T-helper 9 cell (primary cell): ENCODE results near the gene IFT57.
"Not testable (repeated sequence)": the region's sequence is repeated elsewhere in the genome, so short reads cannot be mapped to it uniquely, and the experiment has no call there.

ENCODE experiments used
- DNase-seq: peaks from one replicate; pipeline ENCODE4 v3.0.0-alpha.2; 2020

Gene IFT57

DNA sequence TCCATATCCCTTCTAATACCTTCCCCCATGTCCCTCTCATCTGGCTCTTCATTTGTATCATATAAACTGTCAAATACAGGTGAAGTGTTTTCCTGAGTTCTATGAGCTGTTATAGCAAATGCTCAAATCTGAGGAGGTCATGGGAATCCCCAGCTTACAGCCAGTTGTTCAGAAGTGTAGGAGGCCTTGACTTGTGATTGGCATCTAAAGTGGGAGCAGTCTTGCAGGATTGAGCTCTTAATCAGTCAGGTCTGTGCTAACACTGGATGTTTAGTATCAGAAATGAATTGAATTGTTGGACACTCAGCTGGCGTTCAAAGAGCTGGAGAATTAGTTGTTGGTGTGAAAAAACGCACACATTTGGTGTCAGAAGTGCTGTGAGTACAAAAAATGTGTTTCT lies 65.0 kb downstream of the IFT57 start:
- DNase-seq, result no peak

DNA sequence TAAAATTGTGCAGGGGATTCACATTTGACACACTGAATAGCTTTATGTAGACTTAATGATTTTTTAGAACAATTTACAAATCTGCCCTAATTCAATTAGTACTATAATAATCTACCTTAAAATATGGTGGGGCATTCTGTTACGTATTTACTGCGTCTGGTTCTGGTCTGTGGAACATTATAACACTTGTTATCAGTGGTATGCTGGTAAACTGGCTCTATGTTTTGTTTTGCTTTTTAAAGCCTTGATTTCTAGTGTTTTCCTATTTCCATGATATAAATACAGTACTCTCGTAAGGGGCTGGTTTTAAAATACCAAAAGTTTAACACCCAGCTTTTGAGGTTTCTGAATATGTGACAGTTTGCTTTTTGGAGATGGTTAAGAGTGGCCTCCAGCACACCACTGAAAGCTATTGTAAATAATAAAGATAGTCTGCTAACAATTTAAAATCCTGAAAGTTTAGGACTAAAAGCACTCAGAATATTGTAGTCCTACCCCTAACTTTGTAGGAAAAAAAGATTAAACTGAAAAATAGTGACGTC lies 65.8 kb downstream of the IFT57 start:
- DNase-seq, result no peak

DNA sequence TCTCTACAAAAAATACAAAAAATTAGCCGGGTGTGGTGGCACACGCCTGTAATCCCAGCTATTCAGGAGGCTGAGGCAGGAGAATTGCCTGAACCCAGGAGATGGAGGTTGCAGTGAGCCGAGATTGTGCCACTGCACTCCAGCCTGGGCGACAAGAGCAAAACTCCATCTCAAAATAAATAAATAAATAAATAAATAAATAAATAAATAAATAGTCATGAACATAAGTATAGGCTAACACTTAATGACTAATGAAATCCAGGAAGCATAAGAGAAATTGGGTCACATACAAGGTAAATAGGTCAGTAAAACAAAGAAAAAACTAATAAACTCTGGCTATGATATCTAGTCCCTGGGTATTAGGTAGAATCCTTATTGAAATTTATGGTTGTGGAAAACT lies 66.6 kb downstream of the IFT57 start:
- not testable (repeated sequence) for DNase-seq

DNA sequence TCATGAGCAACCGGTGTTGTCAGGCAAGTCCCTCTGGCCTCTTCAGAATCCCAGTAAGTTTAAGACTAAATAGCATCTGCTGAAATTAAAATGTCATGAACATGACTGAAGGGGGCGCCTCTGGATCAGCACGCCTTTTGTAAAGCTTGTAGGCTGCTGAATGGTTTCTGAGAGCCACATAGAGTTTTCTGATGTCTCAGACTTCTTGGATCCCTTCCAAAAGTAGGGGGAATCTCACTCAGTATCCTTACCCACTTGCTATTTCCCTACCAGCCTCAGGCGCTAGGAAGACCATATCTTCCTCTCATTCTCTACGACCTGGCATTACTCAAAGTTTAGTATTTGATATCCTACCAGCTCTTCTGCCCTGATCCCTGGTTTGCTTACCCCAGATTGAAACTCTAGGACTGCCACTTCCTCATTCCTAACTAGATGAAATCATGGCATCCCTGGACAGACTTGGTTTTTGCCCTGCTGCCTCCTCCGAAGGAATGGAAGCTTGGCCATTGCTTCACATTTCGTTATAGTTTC lies 68.7 kb downstream of the IFT57 start:
- peak; percentile 6 for DNase-seq

DNA sequence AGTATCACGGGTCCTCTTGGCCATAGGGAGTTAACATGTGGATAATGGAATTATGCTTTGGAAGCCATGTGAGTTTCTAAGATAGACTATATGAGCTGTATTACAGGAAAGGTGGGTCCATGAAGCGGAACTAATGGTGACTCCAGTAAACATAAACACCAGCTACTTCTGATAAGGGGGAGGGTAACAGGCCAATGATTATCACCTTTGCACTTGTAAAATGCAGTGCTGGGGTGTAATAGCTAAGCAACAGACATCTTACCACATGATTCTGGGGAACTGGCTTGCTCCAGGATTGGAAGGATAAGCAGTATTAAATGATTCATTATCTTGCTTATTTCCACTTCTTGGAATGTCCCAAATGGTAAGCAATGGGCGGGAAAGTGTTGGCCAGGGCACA lies 70.0 kb downstream of the IFT57 start:
- DNase-seq, result no peak

DNA sequence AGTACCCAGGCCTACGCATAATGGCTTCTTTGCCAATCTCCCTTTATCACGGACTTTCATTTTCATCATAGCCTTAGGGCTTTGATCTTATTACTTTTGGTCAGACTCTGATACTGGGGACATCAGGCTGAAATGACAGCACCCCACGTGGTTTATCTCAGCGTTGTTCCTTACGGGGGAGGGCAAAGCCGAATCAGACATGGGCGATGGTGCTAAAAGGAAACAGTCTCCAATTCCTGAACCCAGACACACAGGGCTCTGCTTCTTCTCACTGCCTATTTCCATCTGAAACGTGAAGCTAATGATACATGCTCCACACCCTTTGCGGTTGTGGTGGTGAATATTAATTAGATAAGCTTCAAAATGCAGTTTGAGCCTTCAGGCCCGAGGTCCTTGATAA lies 72.0 kb downstream of the IFT57 start:
- DNase-seq, result no peak

DNA sequence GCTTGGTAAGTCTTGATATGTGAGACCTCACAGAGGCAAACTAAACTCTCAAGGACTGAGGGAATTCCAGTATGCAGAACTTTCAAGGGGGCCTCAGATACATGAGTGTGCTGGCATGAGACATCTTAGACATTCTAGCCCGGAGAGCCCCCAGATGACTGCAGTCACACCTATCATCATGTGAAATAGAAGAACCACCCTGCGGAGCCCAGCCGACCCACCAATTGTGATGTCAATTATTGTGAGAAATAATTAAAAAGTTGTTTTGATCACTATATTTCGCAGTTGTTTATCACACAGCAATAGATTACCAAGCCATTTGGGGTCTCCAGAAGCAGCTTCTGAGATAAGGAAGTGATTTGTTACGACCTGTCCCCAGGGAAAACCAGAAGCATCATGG lies 76.1 kb downstream of the IFT57 start:
- no peak for DNase-seq

DNA sequence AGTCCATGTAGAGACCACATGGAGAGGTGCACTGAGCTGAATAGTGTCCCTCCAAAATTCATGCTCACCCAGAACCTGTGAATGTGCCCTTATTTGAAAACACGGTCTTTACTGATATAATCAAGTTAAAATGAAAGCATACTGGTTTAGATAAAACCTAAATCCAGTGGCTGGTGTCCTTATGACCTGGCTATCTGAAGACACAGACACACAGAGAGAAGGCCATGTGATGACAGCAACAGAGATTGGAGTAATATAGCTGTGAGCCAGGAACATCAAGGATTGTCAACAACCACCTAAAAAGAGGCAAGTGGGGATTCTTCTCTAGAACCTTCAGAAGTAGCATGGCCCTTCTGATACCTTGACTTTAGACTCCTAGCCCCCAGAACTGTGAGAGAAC lies 76.6 kb downstream of the IFT57 start:
- DNase-seq, result no peak

DNA sequence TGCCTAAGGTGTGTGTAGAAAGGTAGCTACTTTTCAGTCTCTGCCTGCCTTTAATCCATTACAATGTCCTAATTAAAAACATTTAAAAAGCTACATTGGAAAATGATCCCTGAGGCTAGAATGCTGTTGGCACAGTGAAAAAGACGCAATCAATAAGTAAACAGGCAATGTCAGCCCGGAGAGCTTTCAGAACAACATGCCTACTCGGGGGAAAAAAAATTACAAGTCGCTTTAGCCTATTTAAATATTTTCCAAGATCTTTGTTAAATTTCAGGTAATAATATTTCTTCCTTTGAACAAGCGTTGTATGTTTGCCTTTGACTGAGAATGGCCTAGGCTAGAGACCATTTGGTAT lies 84.8 kb downstream of the IFT57 start:
- no peak for DNase-seq

DNA sequence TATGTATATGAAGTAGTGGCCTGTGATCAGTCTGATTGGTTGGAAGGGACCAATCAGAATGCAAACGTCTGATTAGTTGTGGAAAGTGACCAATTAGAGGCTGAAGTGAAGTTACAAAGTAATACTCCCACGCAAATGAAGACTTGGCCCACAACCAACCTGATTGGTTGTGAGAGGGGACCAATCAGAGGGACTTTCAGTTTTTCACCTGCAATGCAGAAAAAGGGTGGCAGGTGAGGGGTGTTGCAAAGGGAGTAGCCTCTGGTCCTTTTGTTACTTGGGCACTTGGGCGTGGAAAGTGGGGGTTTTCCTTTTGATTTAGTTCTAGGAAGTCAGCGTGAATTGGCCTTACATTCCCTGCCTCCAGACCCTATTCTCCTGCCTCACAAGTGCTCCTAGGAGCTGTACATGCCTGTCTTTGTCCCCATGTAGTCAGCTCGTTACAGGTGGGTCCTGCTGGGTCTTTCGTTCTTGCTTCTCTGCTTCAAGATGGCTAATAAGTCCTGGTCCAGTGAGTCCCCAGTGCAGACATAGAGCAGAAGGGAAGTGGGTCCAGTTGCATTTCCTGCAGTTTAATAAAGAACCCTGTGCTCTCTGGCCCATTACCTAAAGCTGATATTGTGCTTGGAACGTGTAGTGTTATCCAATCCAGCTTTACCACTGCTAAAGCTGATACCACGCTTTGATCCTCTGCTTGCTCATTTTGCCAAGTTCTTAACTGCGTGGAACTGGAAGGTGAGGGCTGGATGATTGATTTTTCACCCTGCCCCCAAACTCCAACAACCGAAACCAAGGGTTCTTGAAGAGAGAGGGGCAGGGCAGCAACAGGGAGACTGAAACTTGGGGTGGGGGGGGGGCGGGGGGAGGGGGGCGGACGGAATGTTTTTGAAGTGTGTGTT lies 85.4 kb downstream of the IFT57 start:
- no peak for DNase-seq

DNA sequence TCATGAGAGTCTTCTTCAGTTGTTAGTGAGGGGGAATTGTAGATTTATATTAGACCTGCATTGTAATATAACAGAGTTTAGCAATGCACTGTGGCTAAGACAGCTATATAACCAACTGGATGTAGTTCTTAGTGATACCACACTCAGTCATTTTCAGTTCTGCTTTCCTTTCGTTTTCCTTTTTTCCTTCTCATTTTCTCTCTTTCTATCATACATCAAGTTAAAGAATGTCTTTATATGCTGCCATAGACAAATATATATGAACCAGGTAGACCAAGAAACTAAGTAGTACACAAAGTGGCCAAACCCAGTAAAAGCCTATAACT lies 87.7 kb downstream of the IFT57 start:
- no peak for DNase-seq

DNA sequence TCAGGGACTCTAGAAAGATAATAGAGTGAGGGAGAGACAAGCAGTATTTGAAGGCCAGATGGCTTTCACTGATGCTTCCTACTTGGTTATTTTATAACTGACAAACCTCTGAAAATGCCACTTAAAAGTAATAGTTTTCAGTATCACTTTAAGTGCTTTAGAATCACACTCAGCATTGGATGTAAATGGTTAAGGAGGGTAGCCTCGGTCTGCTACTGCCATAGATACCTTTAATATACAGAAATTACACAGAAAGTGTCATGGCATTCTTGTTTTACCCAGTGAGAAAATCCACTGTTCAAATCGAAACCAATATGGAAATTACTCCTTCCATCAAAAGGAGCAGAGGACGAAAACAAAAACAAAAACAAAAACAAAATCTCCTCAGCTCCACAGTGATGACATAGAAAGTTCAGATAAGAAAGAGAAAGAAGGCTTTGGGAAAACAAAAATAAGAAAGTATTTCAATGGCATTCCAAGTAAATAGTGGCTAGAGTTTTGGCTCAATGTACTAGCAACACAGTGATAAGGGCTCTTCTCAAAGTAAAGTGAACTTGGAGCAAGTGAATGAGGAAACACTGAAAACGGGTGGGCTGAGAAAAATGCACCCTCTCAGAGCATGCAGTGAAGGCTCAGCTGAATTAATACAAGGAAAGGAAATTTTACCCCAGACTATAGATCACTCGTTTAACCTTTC lies 88.2 kb downstream of the IFT57 start:
- DNase-seq, result no peak

DNA sequence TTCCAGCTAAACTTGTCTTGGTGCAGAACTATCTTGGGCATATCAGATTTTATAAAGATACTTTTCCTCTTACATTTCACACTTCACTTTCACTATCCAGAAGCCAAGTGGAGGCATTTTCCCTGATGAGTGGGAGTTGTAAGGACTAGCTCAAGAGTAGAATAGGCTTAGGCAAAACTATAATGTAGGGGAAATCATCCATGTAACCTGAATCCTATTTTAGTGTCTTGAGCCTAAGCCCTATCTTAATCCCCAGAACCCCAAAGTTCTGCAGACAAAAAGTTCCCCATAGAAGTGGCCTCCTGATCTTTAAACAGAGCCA lies 89.2 kb downstream of the IFT57 start:
- DNase-seq, result no peak

DNA sequence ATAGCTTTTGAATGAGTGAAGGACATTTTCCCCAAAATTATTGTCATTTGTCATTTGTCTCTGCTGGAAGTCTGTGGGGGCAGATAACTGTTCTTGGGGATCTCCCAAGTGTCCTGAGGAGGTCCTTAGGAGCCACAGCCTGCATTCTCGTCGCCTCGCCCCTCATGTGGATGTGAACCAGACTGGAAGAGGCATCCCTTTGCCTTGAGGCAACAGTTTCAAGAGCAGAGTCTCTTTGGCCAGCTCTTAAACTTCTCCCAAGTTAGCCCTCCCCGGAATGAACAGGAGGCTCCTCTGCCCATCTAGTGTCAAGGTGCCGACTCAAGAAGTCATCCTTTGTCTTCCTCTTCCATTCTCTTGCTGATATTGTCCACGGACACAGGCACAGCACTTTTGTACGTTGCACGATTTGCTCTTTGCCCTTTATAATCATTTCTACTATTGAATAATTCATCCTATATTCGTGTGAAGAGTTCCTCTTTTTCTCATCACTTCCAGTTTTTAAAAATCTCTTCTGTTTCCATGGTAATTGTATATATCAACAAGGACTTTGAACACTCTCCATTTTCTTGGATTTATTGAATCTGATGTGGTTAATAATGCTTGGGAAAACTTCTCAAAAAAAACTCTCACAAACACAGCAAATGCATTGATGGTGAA lies 90.6 kb downstream of the IFT57 start:
- no peak for DNase-seq

DNA sequence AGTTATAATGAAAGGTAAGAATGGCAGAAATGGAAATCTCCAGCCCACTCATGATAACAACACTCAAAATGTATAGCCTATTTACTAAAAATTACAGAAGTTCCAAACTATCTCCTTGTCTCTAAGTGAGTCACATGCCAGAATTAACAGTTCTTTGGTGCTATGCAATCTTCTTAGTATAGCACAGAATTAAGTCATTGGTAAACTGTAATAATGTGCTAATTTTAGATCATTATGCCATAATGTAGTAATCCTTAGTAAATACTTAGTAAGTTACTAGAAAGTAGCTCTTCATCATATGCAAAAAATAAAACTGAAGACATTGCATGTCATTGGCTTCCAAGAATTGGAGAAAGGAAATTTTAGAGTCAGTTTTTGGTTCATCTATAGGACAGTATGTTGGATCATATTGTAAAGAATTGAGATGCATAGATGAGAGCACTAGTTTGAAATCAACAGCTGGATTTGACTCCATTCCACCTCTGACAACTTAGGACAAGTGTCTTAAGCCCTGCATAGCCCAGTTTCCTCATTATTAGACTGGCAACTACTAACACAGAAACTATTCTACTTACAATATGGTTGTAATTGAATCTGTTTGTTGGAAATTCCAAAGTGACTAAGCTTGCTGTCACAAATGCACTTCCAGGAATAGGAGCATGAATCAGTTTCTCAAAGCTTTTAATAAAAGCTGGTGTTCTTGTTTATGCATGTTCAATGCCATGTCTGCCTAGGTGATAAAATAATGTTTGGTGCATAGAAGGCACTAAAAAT lies 91.3 kb downstream of the IFT57 start:
- no peak for DNase-seq

DNA sequence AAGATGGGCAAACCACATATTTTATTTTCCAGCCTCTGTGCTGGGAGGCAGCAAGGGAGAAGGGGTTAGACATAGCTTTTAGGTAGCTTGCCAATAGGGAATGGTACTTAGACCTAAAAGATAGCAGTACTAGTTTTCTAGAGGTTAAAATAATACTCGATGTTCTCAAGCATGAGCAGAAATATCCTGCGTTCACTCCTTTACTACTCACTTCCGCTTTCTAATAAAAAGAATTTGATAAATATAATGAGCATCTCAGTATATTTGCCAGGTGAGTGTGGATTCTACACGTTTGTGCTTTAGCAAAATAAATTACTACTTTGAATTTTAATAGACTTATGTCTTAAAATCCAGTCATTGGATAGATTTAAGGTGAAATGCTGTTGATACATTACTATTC lies 92.0 kb downstream of the IFT57 start:
- no peak for DNase-seq

DNA sequence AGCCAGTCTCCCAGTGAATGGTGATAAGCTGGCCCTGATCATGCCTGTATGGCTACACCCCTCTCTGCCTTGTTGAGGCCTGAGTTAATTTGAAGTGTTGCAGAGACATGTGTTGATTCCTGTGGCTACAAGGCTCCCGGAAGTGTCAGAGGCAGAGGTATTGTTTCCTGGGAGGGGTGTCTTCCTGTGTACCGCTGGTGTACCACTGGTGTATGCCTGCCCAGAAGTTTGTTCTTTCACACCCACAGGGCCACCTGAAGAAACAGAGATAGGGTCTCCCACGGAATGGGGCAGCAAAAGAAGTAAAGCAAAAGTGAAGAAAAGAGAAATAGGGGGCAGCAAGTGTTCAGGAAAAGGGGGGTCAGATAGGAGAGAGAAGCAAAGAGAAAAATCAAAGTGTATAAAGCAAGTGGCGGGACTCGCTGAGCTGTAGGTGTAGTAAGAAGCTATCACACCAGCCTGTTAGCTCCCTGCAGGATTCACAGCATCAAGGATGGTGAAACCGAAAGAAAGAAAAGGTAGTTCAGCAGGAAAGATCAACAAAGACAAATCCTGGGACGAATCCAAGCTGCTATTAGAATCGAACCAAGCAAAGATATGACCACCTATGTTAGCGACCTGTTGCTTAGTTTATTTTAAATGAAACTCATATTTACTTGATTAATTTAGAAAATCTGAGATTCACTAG lies 94.8 kb downstream of the IFT57 start:
- peak; percentile 38 for DNase-seq

DNA sequence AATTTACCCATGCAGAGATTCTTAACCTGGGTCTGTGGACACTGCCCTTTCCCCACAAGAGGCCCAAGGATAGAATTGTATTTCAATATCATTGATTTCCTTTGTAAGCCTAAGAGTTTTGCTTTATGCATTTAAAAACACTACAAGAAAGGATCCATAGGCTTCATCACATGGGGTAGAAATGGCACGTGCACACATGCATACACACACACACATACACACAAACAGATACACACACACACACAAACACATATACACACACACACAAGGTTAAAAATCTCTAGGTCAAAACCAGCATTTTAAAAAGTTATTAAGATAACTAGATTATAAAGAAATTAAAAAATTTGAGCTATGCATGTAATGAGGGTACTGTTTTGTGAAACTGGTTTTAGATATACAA lies 95.9 kb downstream of the IFT57 start:
- no peak for DNase-seq

DNA sequence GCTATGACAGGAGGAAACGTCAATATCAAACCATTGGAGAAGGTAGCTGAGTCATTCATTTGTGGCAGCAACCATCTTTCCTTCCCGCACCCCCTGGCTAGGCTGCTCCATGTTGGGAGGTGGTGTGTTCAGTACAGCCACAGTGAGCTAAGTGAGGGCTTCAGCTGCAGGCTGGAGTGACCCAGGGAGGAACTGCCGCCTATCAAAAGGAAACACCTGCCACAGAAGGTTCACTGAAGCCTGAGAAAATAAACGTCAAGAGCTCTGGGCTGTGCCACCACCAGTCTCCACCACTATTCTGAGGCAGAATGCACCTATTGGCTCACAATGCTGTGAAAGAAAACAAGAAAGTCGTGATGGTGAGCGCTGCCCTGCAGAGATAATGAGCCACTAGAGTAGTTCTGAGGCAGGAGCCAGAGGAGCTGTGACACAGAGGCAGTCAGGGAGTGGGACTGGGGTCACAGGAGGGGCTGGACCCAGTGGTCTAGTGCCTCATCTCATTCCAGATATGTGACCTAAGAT lies 96.6 kb downstream of the IFT57 start:
- peak; percentile 47 for DNase-seq

DNA sequence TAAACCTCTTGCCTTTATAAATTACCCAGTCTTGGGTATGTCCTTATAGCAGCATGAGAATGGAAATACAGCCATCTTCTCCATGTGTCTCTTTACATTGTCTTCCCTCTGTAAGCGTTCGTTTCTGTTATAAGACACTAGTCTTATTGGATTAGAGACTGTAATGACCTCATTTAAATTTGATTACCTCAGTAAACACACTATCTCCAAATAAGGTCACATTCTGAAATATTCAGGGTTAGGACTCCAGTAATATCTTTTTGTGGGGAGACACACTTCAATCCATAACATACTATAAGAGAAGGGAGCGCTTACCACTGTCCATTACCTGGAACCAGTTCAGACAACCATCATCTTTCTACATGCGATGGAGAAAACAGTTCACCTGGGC lies 97.1 kb downstream of the IFT57 start:
- DNase-seq, result no peak

DNA sequence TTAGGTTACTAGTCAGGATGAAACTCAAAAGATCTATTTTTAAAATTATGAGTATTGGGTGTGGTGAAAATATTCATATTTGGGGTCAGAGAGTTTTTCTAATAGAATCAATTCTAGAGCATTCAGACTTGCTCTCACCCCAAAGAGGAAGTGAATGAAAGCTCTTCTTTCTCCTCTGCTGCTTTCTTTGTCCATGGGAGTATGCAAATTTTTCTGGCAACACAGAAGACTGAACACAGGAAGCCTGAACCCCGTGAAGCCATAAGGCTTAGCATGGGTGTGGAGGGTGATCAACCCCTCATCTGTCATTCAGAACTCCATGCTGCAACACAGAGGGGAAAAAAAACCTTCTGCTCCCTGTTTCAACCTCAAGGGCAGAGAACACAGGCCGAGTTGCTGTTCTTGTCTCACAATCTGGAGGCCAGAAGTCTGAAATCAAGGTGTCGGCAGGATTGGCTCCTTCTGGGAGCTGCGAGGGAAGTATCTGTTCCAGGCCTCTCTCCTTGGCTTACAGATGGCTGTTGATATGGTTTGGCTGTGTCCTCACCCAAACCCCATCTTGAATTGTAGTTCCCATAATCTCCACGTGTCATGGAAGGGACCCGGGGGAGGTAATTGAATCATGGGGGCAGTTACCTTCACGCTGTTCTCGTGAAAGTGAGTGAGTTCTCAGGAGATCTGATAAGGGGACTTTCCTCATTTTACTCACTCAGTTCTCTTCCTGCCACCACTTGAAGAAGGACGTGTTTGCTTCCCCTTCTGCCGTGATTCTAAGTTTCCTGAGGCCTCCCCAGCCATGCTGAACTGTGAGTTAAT lies 97.7 kb downstream of the IFT57 start:
- peak; percentile 39 for DNase-seq
